IMR-90 (cell line): ENCODE data around the gene HIVEP3. TPM values are rescaled to one million over a fixed set of nuclear protein-coding genes. Genes with fewer than 3 reads are reported as not detected.

Experiments used
- ATAC-seq: fragments of 200-7000 bp; cut with Tn5 transposase; 2 replicates; pipeline ENCODE4 v1.9.1; 2020; ENCODE audit warnings: low read depth, mild to moderate bottlenecking, moderate library complexity
- BruUV-seq: library from RNA; stranded (reverse); fragments of 400-500 nt; replicated peaks from 2 replicates; lab custom pipeline; 2021; lab: Mats Ljungman, UMichigan
- CTCF ChIA-PET: fragments of 300-600 bp; formaldehyde crosslinking; extraction: SDS; loops from one replicate; lab custom pipeline; 2021; ENCODE audit warnings: antibody characterized with exemption; lab: Yijun Ruan, JAX
- POLR2A ChIA-PET: fragments of 300-600 bp; sonication (Branson Sonifier 250); formaldehyde crosslinking; loops from one replicate; lab custom pipeline; 2022; ENCODE audit warnings: antibody characterized with exemption; ENCODE audit not compliant: unreplicated experiment; lab: Charles Lee
- DNase-seq: peaks from one replicate; pipeline ENCODE4 v3.0.0; 2013
- H2AFZ ChIP-seq: replicated peaks from 2 replicates; pipeline ENCODE3; 2013; ENCODE audit warnings: low read length, mild to moderate bottlenecking; ENCODE audit not compliant: poor library complexity
- H2AK5ac ChIP-seq: 2 replicates; pipeline ENCODE4 v1.6.1; 2013; ENCODE audit warnings: low read depth, low read length, inconsistent platforms
- H2AK9ac ChIP-seq: replicated peaks from 2 replicates; pipeline ENCODE3; 2013; ENCODE audit warnings: mild to moderate bottlenecking, low read depth, low read length, moderate library complexity; ENCODE audit not compliant: poor library complexity
- H2BK120ac ChIP-seq: 2 replicates; pipeline ENCODE4 v1.6.1; 2013; ENCODE audit warnings: low read depth, low read length, inconsistent platforms
- H2BK15ac ChIP-seq: 3 replicates; pipeline ENCODE4 v1.6.1; 2013; ENCODE audit warnings: low read depth, low read length, inconsistent platforms
- H2BK20ac ChIP-seq: 2 replicates; pipeline ENCODE4 v1.6.1; 2013; ENCODE audit warnings: low read depth, mild to moderate bottlenecking, inconsistent platforms, low read length, moderate library complexity
- H2BK5ac ChIP-seq: 2 replicates; pipeline ENCODE4 v1.6.1; 2013; ENCODE audit warnings: mild to moderate bottlenecking, low read depth, low read length, inconsistent platforms; ENCODE audit not compliant: poor library complexity, severe bottlenecking
- H3K14ac ChIP-seq: replicated peaks from 2 replicates; pipeline ENCODE4 v1.6.1; 2013; ENCODE audit warnings: low read depth, low read length, inconsistent platforms
- H3K18ac ChIP-seq: 2 replicates; pipeline ENCODE4 v1.6.1; 2013; ENCODE audit warnings: low read depth, low read length, control low read depth
- H3K23ac ChIP-seq: 2 replicates; pipeline ENCODE4 v1.6.1; 2013; ENCODE audit warnings: low read depth, low read length, inconsistent platforms
- H3K27ac ChIP-seq: 2 replicates; pipeline ENCODE4 v1.5.1; 2013; ENCODE audit warnings: mild to moderate bottlenecking, control low read depth, low read length; ENCODE audit not compliant: insufficient read depth
- H3K27me3 ChIP-seq: 2 replicates; pipeline ENCODE4 v1.6.1; 2013; ENCODE audit warnings: low read length; ENCODE audit not compliant: control insufficient read depth, insufficient read depth
- H3K36me3 ChIP-seq: 2 replicates; pipeline ENCODE4 v1.6.1; 2013; ENCODE audit warnings: low read length, mixed read lengths; ENCODE audit not compliant: control insufficient read depth, insufficient read depth
- H3K4ac ChIP-seq: 2 replicates; pipeline ENCODE4 v1.6.1; 2013; ENCODE audit warnings: low read depth, low read length, inconsistent platforms
- H3K4me1 ChIP-seq: 2 replicates; pipeline ENCODE4 v1.6.1; 2013; ENCODE audit warnings: low read length, mixed read lengths; ENCODE audit not compliant: control insufficient read depth, insufficient read depth
- H3K4me2 ChIP-seq: 2 replicates; pipeline ENCODE4 v1.6.1; 2013; ENCODE audit warnings: low read depth, mild to moderate bottlenecking, control low read depth, low read length, moderate library complexity
- H3K4me3 ChIP-seq: 2 replicates; pipeline ENCODE4 v1.5.1; 2013; ENCODE audit warnings: low read depth, mild to moderate bottlenecking, control low read depth, low read length, moderate library complexity; ENCODE audit not compliant: insufficient read depth
- H3K56ac ChIP-seq: 2 replicates; pipeline ENCODE4 v1.6.1; 2013; ENCODE audit warnings: low read length, inconsistent platforms; ENCODE audit not compliant: insufficient read depth; ENCODE audit errors: extremely low read depth
- H3K79me1 ChIP-seq, 2 experiments: 2 replicates each; pipeline ENCODE4 v1.6.1; 2013; ENCODE audit warnings: low read length in 2 of 2, inconsistent platforms in 1 of 2, low read depth in 1 of 2
- H3K9ac ChIP-seq: 2 replicates; pipeline ENCODE4 v1.6.1; 2013; ENCODE audit warnings: low read depth, low read length, control low read depth
- H3K9me1 ChIP-seq: 2 replicates; pipeline ENCODE4 v1.6.1; 2013; ENCODE audit warnings: low read length, inconsistent platforms; ENCODE audit not compliant: insufficient read depth
- H3K9me3 ChIP-seq: 2 replicates; pipeline ENCODE4 v1.6.1; 2013; ENCODE audit warnings: low read length; ENCODE audit not compliant: control insufficient read depth, insufficient read depth
- H4K20me1 ChIP-seq: 2 replicates; pipeline ENCODE4 v1.6.1; 2013; ENCODE audit warnings: low read length, inconsistent platforms; ENCODE audit not compliant: insufficient read depth
- H4K5ac ChIP-seq: 2 replicates; pipeline ENCODE4 v1.6.1; 2013; ENCODE audit warnings: mild to moderate bottlenecking, low read depth, low read length, control low read depth
- H4K8ac ChIP-seq, 2 experiments: 2 replicates each; pipeline ENCODE4 v1.6.1; 2013; ENCODE audit warnings: low read depth in 2 of 2, low read length in 2 of 2, control low read depth in 1 of 2, inconsistent platforms in 1 of 2
- H4K91ac ChIP-seq: 2 replicates; pipeline ENCODE4 v1.6.1; 2013; ENCODE audit warnings: low read depth, low read length, inconsistent platforms; ENCODE audit not compliant: insufficient read depth
- CEBPB ChIP-seq: IDR thresholded peaks from 2 replicates; pipeline ENCODE4 v1.6.1; 2012; ENCODE audit warnings: low read depth, low read length, improper control_type of control experiment
- FOS ChIP-seq: fragments of 150-350 bp; IDR thresholded peaks from 2 replicates; pipeline ENCODE4 v1.6.1; 2016; ENCODE audit warnings: low read depth, low read length
- MAFK ChIP-seq: IDR thresholded peaks from 2 replicates; pipeline ENCODE4 v1.6.1; 2012; ENCODE audit warnings: low read depth, low read length, improper control_type of control experiment
- MAZ ChIP-seq: IDR thresholded peaks from 2 replicates; pipeline ENCODE4 v1.6.1; 2012; ENCODE audit warnings: low read depth, mild to moderate bottlenecking, low read length, improper control_type of control experiment, moderate library complexity, borderline replicate concordance
- MXI1 ChIP-seq: IDR thresholded peaks from 2 replicates; pipeline ENCODE4 v1.6.1; 2012; ENCODE audit warnings: low read depth, mild to moderate bottlenecking, low read length, moderate library complexity, borderline replicate concordance
- NFE2L2 ChIP-seq: fragments of 150-350 bp; IDR thresholded peaks from 2 replicates; pipeline ENCODE4 v1.6.1; 2016; ENCODE audit warnings: low read depth, mild to moderate bottlenecking, low read length
- RAD21 ChIP-seq: IDR thresholded peaks from 2 replicates; pipeline ENCODE4 v1.6.1; 2012; ENCODE audit warnings: low read length, improper control_type of control experiment
- RCOR1 ChIP-seq: IDR thresholded peaks from 2 replicates; pipeline ENCODE4 v1.6.1; 2012; ENCODE audit warnings: mild to moderate bottlenecking, low read length, improper control_type of control experiment; ENCODE audit not compliant: insufficient replicate concordance
- RFX5 ChIP-seq: IDR thresholded peaks from 2 replicates; pipeline ENCODE4 v1.8.0; 2012; ENCODE audit warnings: low read depth, mild to moderate bottlenecking, low read length, moderate library complexity
- SMC3 ChIP-seq: fragments of 150-350 bp; IDR thresholded peaks from 2 replicates; pipeline ENCODE4 v1.6.1; 2016; ENCODE audit warnings: low read depth, mild to moderate bottlenecking, antibody characterized with exemption, low read length, moderate library complexity
- WGBS, 2 experiments: methylation state at CpG; one replicate each; pipeline versions ENCODE4 v1.1.5 to v1.1.7; 2013; ENCODE audit warnings: missing lambda C conversion rate in 2 of 2; ENCODE audit not compliant: insufficient read length in 1 of 2; ENCODE audit errors: extremely low coverage in 2 of 2; 5-methylcytosine and 5-hydroxymethylcytosine counted together
- dilution Hi-C: fragments of 300-500 bp; cut with HindIII; formaldehyde crosslinking; loops from one replicate; pipeline ENCODE4 v1.14.3; 2018; ENCODE audit warnings: low sequenced_read_pairs; ENCODE audit not compliant: unreplicated experiment
- in situ Hi-C: fragments of 300-500 bp; cut with MboI; formaldehyde crosslinking; loops from 3 replicates; pipeline ENCODE4 v1.14.3; 2019; ENCODE audit warnings: low sequenced_read_pairs, inconsistent platforms, mixed read lengths
- intact Hi-C: fragments of 100-400 bp; cut with micrococcal nuclease; formaldehyde crosslinking; loops from 2 replicates; pipeline ENCODE4 v1.10.0; 2022
- polyA plus RNA-seq, 3 experiments: library from polyadenylated mRNA; depleted of rRNA; stranded (reverse); fragments of >200 nt; gene quantifications; 2 replicates each; pipeline ENCODE4 v1.2.3, GENCODE V29; 2012; ENCODE audit warnings: low replicate concordance in 1 of 3
- total RNA-seq: library from RNA; depleted of rRNA; stranded (reverse); fragments of >200 nt; gene quantifications from 2 replicates; pipeline ENCODE4 v1.2.3, GENCODE V29; 2012
- TF ChIP-seq, protein P1 (sequence below): fragments of 150-350 bp; IDR thresholded peaks from 2 replicates; pipeline ENCODE4 v1.6.1; 2017; ENCODE audit warnings: mild to moderate bottlenecking, antibody characterized with exemption, low read length, low read depth

HIVEP3 gene
- total and polyA plus RNA-seq, 2 of the 4 experiments (the other 2 are of a cell fraction), result 1.4 to 4.0 TPM

DNA sequence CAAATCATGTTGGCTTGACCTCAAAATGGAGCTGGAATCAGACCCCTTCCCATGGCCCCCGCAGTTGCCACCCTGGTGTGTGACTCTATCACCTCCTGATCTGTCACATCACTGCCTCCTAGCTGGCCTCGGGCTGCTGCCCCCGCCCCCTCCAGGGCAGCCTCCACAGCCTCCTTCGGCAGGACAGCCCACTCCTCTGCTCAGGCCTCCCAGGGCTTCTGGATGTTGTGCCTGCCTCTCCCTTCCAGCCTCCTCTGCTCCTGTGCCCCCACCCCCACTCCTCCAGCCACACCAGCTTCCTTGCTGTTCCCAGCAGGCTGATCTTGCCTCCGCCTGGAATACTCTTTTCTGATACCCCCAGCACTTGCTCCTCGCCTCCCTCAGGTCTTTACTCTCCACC is 299.9 kb downstream of the HIVEP3 start:
- CTCF ChIA-PET, result no interaction called here
- Histone ChIP-seq H3K79me1 (peaks cover 17 to 26% of the 10 kb centered on the region in 2 experiments; a peak in 3 of 4 replicates), H3K18ac (no peak overlapping the region; the same call in 1 of the 2 replicates), H2AFZ (no peak overlapping the region), H2BK120ac (0 out of 2 replicates have a peak overlapping the region, but pooled peaks have one; percentile 8), H4K8ac (no peak overlapping the region), H3K9me1 (peaks cover 23% of the 10 kb centered on the region; the same call in 1 of the 2 replicates), H3K4me3 (no peak overlapping the region), H3K36me3 (no peaks in the 10 kb centered on the region), H3K23ac (no peak overlapping the region), H2BK20ac (no peak overlapping the region), H3K4ac (no peak overlapping the region), H3K9me3 (no peaks in the 10 kb centered on the region), H3K27me3 (no peaks in the 10 kb centered on the region), H4K91ac (no peak overlapping the region), H2AK5ac (peak overlapping the region; percentile 35; the same call in 1 of the 2 replicates), H3K14ac (no peak overlapping the region), H4K5ac (no peak overlapping the region), H3K27ac (no peak overlapping the region), H3K4me1 (peaks cover 25% of the 10 kb centered on the region), H2BK15ac (no peak overlapping the region), H3K56ac (no peak overlapping the region), H2BK5ac (no peak overlapping the region), H3K9ac (no peak overlapping the region), H2AK9ac (no peak overlapping the region), H3K4me2 (no peak overlapping the region), H4K20me1 (no peaks in the 10 kb centered on the region)
- 93% methylated on average over 4 of the region's 6 CpGs; no CpG with 5 or more reads in 1 of the 2 experiments for WGBS, 2 experiments
- dilution Hi-C loops (no loop called here), in situ Hi-C loops (loop anchor here (5.0 kb wide), 1 partner anchor 48 kb away; no protein-coding TSS in a partner anchor), intact Hi-C loops (no loop called here)
- DNase-seq, result no peak
- POLR2A ChIA-PET, result no interaction called here
- no TSS peak for BruUV-seq
- TF ChIP-seq RAD21, result no peak
- no peak for TF ChIP-seq MAFK
- no peak for TF ChIP-seq RCOR1
- no peak for TF ChIP-seq MAZ
- TF ChIP-seq, protein P1, sequence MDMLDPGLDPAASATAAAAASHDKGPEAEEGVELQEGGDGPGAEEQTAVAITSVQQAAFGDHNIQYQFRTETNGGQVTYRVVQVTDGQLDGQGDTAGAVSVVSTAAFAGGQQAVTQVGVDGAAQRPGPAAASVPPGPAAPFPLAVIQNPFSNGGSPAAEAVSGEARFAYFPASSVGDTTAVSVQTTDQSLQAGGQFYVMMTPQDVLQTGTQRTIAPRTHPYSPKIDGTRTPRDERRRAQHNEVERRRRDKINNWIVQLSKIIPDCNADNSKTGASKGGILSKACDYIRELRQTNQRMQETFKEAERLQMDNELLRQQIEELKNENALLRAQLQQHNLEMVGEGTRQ, result no peak
- no peak for TF ChIP-seq RFX5
- TF ChIP-seq SMC3, result no peak
- TF ChIP-seq CEBPB, result no peak
- TF ChIP-seq NFE2L2, result no peak
- no peak for TF ChIP-seq FOS
- no peak for TF ChIP-seq MXI1
- no peak for ATAC-seq
